ENCODE results near the gene PRPH.
"Not testable (repeated sequence)": the region's sequence is repeated elsewhere in the genome, so short reads cannot be mapped to it uniquely, and the experiment has no call there.

The PRPH gene

DNA sequence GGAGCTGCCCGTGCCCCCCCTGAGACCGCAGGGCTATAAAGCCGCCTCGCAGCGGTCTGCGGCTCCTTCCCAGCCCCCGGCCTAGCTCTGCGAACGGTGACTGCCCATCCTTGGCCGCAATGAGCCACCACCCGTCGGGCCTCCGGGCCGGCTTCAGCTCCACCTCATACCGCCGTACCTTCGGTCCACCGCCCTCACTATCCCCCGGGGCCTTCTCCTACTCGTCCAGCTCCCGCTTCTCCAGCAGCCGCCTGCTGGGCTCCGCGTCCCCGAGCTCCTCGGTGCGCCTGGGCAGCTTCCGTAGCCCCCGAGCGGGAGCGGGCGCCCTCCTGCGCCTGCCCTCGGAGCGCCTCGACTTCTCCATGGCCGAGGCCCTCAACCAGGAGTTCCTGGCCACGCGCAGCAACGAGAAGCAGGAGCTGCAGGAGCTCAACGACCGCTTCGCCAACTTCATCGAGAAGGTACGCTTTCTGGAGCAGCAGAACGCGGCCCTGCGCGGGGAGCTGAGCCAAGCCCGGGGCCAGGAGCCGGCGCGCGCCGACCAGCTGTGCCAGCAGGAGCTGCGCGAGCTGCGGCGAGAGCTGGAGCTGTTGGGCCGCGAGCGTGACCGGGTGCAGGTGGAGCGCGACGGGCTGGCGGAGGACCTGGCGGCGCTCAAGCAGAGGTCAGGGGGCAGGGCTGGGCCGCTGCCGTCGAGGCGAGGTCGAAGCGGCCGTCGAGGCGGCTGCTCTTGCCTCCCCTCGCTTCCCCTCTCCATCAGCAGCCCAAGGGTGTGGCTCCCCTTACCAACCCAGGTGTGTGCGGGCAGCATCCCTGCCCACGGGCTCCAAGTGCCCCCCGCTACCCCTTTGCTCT, at the start of gene PRPH:
TSS of gene PRPH (plus strand) at position 66 of the 855 bp plus-strand sequence. CDS start at position 120, 54 bp downstream.
- no peak for DNase-seq

GRCh38 chr12:49251357-49251756, 43.6 kb upstream of the PRPH start:
- DNase-seq, result no peak

DNA sequence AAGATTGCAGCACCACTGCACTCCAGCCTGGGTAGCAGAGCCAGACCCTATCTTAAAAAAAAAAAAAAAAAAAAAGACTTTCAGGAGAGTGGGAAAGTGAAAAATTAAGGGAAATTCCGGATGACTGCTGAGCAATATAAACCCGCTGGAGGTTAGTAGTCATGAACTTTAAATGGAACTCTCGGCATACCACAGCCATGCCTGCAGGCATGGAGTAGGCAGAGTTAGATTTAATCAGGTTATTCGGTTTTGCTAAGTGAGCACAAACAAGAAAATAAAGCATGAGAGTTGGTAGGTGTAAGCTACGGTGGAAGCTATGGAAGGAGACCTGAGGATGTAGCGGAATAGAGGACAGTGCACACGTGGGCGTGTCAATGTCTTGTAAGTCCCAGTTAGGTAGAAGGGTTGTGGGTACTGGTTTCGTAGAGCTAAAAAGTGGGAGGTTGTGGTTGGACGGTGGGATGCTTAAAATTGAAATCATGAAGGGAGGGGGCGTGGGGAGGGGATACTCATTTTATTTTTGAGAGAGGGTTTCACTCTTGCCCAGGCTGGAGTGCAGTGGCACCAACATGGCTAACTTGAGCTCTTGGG, 41.8 kb upstream of the PRPH start:
- no peak for DNase-seq

GRCh38 chr12:49255456-49255855, 39.5 kb upstream of the PRPH start:
- DNase-seq, result not testable (repeated sequence)

DNA sequence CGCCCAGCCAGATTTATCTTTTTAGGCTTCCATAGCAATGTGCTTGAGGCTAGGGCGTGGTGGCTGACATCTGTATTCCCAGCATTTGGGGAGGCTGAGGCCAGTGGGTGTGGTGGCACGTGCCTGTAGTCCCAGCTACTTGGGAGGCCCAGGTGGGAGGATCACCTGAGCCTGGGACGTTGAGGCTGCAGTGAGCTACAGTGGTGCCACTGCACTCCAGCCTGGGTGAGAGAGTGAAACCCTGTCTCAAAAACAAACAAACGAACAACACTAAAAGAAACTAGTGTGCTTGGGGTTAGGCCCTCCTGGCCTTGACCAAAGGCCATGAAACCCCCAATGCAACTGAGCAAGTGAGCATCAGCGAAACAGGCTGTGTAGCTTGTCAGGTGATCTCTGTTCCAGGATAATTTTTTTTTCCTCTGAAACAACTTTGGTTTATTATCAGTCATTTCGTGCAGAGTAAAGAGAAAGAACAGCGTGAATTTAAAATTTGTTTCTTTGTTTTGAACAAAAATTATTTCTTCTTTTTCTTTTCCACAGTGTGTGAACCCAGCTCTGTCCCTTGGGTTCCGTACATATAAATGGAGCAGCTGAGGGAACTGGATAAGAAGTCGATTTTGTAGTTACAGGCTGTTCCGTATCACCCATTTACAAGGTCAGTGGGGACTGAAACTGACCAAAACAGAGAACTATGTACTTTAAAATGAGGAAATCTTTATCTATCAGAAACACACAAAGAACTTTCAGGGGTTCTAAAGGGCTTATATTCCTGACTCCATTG, 38.9 kb upstream of the PRPH start:
- DNase-seq, result no peak

DNA sequence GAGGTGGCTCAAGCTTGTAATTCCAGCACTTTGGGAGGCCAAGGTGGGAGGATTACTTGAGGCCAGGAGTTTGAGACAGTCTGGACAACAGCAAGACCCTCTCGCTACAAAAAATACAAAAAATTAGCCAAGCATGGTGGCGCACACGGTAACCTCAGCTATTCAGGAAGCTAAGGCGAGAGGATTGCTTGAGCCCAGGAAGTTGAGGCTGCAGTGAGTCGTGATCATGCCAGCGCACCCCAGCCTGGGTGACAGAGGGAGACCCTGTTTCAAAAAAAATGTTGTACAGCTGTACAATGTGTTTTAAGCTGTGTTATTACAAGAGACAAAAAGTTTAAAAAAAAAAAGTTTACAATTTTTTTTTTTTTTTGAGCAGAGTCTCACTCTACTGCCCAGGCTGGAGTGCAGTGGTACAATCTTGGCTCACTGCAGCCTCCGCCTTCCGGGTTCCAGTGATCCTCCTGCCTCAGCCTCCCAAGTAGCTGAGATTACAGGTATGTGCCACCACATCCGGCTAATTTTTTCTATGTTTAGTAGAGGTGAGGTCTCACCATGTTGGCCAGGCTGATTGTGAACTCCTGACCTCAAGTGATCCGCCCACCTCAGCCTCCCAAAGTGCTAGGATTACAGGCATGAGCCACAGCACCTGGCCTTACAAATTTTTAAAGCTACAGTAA, 37.3 kb upstream of the PRPH start:
- not testable (repeated sequence) for DNase-seq

DNA sequence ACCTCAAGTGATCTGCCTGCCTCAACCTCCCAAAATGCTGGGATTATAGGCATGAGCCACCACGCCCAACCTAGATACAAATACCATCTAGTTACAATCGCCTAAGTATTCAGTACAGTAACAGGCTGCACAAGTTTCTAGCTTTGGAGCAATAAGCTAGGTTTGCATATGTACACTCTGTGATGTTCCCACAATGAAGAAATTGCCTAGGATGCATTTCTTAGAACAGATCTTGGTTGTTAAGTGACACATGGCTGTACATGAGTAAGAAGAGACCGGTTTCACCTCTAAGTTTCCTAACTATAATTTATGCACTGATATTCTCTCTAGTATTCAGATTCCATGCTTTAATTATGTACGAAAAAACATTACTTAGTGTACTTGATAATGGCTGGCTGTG, 35.5 kb upstream of the PRPH start:
- no peak for DNase-seq

DNA sequence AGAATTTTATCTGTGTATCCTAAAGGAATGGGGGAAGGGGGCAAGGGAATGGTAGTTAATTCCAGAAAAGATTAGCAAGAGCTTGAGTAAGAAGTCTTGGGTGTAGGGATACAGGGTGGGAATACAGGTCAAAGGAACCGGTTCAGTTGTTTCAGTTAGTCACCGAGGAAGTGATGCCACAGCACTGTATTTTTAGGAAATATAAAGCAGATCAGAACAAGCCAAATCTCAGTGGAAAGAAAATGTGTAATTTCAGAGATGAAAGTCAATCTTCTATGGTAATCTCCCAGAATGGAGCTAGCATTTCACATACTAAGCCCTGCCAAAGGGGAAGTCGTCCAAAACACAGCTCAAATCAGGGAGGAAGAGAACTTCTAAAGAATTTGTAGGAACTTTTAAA, 34.8 kb upstream of the PRPH start:
- no peak for DNase-seq

GRCh38 chr12:49260571-49261363, 34.2 kb upstream of the PRPH start:
- DNase-seq, result no peak

- DNase-seq, result no peak
Observed at GRCh38 chr12:49261721-49262120, 33.2 kb upstream of the PRPH start.

GRCh38 chr12:49263400-49263763, 31.6 kb upstream of the PRPH start:
- no peak for DNase-seq

DNA sequence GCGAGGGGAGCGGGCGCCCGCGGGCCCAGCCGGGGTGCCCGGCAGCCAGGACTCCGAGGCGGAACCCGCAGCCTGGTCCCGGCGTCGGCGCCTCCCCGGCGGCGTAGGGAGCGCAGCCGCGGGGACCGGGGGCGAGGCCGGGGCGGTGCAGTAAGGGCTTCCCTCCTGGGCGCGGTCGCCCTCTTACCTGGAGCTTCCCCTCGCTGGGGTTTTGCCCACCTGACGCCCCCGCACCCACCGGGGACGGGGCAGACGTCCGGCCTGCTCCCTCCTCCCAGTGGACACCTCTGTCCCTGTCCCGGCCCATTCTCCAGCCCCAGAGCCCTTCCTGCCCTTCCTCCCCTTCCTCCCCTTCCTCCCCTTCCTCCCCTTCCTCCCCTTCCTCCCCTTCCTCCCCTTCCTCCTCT, 30.5 kb upstream of the PRPH start:
- peak; percentile 72 for DNase-seq

DNA sequence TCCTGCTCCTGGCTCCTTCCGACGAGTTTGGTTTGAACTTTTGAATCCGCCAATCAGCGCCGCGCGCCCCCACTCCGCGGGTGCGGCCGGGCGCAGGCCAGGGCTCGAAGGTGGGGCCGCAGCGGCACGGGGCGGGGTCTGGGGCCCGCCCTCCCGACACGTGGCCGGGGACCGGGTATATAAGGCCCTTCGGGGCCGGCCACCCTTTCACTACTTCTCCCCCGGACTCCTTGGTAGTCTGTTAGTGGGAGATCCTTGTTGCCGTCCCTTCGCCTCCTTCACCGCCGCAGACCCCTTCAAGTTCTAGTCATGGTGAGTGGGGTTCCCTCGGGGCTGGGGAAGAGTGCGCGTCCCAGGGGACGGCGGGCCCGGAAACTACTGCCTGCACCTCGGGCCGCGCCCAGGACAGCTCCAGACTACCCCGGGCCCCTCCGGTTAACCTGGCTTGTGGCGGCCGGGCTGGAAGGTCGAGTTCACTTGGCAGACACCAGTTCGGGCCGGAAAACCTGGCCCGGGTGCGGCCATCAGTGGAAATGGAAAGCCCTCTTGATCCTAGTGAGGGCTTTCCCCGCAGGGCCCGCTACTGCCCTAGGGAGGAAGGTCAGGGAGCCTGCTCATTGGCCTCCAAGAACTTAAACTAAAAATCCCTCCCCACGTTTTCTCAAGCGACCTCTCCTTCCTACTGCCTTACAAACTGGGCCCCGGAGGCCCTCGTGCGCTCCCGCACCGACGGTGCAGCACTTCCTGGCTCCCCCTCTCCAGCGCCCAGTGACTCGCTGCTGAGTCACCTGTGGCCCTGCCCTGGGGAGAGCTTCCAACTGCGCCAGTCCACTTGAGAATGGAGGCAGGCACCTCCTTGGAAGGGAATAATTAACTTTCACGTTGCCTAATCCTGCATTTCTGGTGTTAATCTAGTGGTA, 29.8 kb upstream of the PRPH start, which contains the start of gene TUBA1C:
TSS of gene TUBA1C (plus strand) at position 210 of the 920 bp plus-strand sequence. CDS start at position 310, 100 bp downstream.
- DNase-seq, result peak; percentile 90

DNA sequence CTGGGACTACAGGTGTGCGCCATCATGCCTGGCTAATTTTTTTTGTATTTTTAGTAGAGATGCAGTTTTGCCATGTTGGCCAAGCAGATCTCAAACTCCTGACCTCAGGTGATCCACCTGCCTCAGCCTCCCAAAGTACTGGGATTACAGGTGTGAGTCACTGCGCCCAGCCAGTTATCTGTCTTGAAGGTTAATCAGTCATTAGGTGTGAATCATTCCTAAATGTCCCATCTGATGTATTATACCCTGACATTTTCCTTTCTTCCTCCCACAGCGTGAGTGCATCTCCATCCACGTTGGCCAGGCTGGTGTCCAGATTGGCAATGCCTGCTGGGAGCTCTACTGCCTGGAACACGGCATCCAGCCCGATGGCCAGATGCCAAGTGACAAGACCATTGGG, 25.8 kb upstream of the PRPH start:
- not testable (repeated sequence) for DNase-seq

DNA sequence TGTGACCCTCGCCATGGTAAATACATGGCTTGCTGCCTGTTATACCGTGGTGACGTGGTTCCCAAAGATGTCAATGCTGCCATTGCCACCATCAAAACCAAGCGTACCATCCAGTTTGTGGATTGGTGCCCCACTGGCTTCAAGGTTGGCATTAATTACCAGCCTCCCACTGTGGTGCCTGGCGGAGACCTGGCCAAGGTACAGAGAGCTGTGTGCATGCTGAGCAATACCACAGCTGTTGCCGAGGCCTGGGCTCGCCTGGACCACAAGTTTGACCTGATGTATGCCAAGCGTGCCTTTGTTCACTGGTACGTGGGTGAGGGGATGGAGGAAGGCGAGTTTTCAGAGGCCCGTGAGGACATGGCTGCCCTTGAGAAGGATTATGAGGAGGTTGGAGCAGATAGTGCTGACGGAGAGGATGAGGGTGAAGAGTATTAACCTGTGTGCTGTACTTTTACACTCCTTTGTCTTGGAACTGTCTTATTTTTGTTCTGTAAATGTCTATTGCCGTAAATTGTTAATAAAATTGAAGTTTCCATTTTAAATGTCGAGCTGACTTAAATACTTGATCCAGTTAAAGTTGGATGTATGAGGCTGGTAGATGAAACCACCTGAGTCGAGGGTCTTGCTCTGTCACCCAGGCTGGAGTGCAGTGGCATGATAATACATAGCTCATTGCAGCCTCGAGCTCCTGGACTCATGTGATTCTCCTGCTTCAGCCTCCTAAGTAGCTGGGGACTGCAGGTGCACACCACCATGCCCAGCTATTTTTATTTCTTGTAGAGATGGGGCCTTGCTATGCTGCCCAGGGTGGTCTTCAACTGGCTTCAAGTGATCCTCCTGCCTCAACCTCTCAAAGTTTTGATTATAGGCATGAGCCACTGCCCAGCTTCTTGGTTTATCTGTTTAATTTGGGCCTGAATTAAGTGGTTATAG, 21.9 kb upstream of the PRPH start:
- DNase-seq, result no peak

DNA sequence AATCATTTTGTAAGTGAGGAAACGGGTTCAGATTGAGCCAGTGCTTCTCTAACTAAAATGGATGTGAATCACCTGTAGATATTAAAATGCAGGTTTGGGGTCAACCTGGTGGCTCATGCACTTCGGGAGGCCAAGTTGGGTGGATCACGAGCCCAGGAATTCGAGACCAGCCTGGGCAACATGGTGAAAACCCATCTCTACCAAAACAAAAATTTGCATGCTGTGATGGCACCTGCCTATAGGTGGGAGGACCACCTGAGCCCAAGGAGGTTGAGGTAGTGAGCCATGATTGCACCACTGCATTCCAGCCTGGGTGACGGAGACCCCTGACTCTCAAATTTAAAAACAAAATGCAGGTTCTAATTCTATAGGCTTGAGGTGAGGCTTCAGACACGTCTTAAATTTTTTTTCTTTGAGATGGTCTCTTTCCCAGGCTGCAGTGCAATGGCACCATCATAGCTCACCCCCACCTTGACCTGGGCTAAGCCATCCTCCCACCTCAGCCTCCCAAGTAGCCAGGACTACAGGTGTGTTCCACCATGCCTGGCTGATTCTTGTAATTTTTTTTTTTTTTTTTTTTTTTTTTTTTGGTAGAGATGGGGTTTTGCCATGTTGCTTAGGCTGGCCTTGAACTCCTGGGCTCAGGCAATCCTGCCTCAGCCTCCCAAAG, 21.1 kb upstream of the PRPH start:
- no peak for DNase-seq

DNA sequence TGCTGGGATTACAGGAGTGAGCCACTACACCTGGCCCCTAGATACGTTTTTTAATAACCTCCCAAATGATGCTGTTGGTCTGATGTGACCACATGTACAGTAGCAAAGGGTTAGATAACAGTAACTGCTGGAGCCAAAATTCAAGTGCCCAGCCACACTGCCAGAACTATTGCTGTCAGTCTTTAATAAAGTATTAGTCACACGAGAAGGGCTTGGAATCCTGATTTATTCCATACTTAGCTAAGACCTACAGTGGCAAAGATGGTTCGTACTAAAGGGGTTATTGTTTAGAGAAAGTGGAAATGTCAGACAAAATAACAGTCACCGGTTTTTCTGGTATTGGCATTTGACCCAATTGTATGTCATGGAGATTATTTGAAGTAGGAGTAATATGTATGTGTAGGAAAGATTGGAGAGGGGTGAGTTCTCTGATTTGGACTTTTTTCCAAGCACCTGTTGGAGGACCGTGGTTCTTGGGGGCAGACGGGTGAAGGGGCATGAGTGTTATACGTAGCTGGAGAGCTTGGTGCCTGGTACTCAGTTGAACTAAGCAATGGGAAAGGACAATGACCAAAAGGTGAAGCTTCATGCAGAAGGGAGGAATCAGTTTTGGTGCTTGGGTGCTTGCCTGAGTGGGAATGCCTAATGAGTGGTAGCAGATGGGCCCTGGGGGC, 20.4 kb upstream of the PRPH start:
- no peak for DNase-seq
